HG03457 (cell line): ENCODE results near the gene PNKD.

Experiments
- ATAC-seq: cut with Tn5 transposase; IDR thresholded peaks from one replicate; pipeline ENCODE4 v1.9.1; 2021; ENCODE audit warnings: moderate number of reproducible peaks; ENCODE audit not compliant: unreplicated experiment

Gene PNKD

GRCh38 chr2:218368621-218369153, 98.4 kb downstream of the PNKD start:
- ATAC-seq, result no peak

- no peak for ATAC-seq
Measured at GRCh38 chr2:218369330-218369729, 99.0 kb downstream of the PNKD start.

GRCh38 chr2:218370410-218371063, 100.2 kb downstream of the PNKD start:
- no peak for ATAC-seq

- no peak for ATAC-seq
Measured at GRCh38 chr2:218371983-218372350, 101.6 kb downstream of the PNKD start.

- no peak for ATAC-seq
Measured at GRCh38 chr2:218374795-218375194, 104.5 kb downstream of the PNKD start.

GRCh38 chr2:218375212-218375611, 104.9 kb downstream of the PNKD start:
- ATAC-seq, result no peak

- ATAC-seq, result no peak
Measured at GRCh38 chr2:218378053-218378452, 107.7 kb downstream of the PNKD start.

- no peak for ATAC-seq
Measured at GRCh38 chr2:218381916-218382366, 111.6 kb downstream of the PNKD start, which contains the start of gene SLC11A1. TSS of gene SLC11A1 (plus strand) at chr2:218382273. CDS start at chr2:218382369, 96 bp downstream.

GRCh38 chr2:218382785-218383184, 112.5 kb downstream of the PNKD start:
- no peak for ATAC-seq

GRCh38 chr2:218383892-218384519, 113.7 kb downstream of the PNKD start:
- no peak for ATAC-seq

GRCh38 chr2:218384975-218385374, 114.7 kb downstream of the PNKD start:
- ATAC-seq, result no peak

- no peak for ATAC-seq
Measured at GRCh38 chr2:218386505-218387368, 116.4 kb downstream of the PNKD start.

- no peak for ATAC-seq
Measured at GRCh38 chr2:218387369-218388194, 117.3 kb downstream of the PNKD start.

GRCh38 chr2:218389333-218390150, 119.2 kb downstream of the PNKD start:
- ATAC-seq, result no peak

- no peak for ATAC-seq
Measured at GRCh38 chr2:218391202-218391601, 120.9 kb downstream of the PNKD start.

GRCh38 chr2:218392459-218392858, 122.1 kb downstream of the PNKD start:
- ATAC-seq, result no peak

GRCh38 chr2:218392891-218393462, 122.7 kb downstream of the PNKD start:
- no peak for ATAC-seq

- ATAC-seq, result no peak
Measured at GRCh38 chr2:218393750-218394290, 123.5 kb downstream of the PNKD start.
